ENCODE measurements around the gene SLC24A3. TPM values are rescaled to one million over a fixed set of nuclear protein-coding genes. Genes with fewer than 3 reads are reported as not detected.

The SLC24A3 gene
- total and polyA plus RNA-seq, 2 experiments from 2014 or later, result 0.81 to 2.5 TPM

DNA sequence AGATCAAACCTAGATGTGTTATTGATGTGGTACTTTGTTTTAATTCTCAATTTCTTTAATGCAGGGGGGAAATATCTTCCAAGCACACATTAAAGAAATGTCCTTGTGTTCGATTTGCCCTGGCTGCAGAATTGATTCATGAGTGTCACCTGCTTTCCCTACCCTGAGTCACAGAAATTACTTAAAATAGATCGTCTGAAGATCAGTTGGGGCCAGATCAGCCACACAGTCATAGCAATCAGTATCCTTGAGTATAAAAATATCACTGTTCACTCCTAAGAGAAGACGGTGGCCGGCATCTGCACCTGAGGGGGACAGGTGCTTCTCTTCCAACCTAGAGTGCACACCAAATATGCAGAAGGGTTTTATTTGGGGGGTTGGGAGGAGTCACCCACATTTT lies 430.4 kb downstream of the SLC24A3 start (continued):
- TF ChIP-seq, protein P1, sequence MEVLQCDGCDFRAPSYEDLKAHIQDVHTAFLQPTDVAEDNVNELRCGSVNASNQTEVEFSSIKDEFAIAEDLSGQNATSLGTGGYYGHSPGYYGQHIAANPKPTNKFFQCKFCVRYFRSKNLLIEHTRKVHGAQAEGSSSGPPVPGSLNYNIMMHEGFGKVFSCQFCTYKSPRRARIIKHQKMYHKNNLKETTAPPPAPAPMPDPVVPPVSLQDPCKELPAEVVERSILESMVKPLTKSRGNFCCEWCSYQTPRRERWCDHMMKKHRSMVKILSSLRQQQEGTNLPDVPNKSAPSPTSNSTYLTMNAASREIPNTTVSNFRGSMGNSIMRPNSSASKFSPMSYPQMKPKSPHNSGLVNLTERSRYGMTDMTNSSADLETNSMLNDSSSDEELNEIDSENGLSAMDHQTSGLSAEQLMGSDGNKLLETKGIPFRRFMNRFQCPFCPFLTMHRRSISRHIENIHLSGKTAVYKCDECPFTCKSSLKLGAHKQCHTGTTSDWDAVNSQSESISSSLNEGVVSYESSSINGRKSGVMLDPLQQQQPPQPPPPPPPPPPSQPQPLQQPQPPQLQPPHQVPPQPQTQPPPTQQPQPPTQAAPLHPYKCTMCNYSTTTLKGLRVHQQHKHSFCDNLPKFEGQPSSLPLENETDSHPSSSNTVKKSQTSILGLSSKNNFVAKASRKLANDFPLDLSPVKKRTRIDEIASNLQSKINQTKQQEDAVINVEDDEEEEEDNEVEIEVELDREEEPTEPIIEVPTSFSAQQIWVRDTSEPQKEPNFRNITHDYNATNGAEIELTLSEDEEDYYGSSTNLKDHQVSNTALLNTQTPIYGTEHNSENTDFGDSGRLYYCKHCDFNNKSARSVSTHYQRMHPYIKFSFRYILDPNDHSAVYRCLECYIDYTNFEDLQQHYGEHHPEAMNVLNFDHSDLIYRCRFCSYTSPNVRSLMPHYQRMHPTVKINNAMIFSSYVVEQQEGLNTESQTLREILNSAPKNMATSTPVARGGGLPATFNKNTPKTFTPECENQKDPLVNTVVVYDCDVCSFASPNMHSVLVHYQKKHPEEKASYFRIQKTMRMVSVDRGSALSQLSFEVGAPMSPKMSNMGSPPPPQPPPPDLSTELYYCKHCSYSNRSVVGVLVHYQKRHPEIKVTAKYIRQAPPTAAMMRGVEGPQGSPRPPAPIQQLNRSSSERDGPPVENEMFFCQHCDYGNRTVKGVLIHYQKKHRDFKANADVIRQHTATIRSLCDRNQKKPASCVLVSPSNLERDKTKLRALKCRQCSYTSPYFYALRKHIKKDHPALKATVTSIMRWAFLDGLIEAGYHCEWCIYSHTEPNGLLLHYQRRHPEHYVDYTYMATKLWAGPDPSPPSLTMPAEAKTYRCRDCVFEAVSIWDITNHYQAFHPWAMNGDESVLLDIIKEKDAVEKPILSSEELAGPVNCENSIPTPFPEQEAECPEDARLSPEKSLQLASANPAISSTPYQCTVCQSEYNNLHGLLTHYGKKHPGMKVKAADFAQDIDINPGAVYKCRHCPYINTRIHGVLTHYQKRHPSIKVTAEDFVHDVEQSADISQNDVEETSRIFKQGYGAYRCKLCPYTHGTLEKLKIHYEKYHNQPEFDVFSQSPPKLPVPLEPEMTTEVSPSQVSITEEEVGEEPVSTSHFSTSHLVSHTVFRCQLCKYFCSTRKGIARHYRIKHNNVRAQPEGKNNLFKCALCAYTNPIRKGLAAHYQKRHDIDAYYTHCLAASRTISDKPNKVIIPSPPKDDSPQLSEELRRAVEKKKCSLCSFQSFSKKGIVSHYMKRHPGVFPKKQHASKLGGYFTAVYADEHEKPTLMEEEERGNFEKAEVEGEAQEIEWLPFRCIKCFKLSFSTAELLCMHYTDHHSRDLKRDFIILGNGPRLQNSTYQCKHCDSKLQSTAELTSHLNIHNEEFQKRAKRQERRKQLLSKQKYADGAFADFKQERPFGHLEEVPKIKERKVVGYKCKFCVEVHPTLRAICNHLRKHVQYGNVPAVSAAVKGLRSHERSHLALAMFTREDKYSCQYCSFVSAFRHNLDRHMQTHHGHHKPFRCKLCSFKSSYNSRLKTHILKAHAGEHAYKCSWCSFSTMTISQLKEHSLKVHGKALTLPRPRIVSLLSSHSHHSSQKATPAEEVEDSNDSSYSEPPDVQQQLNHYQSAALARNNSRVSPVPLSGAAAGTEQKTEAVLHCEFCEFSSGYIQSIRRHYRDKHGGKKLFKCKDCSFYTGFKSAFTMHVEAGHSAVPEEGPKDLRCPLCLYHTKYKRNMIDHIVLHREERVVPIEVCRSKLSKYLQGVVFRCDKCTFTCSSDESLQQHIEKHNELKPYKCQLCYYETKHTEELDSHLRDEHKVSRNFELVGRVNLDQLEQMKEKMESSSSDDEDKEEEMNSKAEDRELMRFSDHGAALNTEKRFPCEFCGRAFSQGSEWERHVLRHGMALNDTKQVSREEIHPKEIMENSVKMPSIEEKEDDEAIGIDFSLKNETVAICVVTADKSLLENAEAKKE (CRISPR knock-in tag; IDR thresholded peaks at IDR 0.05), result no peak

DNA sequence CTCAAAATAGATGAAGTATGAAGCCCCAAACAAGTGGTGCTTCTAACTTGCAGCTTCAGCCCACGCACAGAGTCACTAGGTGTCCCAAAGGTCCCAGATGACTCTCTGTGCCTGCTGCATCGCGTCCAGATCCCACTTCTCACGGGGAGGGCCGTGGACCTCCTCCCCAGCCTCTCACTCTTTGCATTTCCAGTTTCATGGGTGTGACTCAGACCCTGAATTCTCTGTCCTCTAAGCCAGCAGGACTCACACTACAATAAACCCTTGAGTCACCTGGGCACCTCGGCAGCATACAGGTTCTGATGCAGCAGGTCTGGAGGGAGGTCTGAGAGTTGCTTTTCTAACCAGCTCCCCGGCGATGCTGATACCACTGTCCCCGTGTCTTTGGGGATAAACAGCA lies 431.6 kb downstream of the SLC24A3 start:
- H3K9me2 ChIP-seq (ENCODE audit: insufficient read depth), result no peaks in the 10 kb centered on the region
- TF ChIP-seq CREB1 (CRISPR knock-in tag; IDR thresholded peaks at IDR 0.05; ENCODE audit: low read depth) (no peak), EZH2 (IDR thresholded peaks at IDR 0.05; ENCODE audit: low read depth, unreplicated experiment) (no peak)
- TF ChIP-seq, protein P1 (CRISPR knock-in tag; IDR thresholded peaks at IDR 0.05), result no peak
- TF ChIP-seq, protein P2, sequence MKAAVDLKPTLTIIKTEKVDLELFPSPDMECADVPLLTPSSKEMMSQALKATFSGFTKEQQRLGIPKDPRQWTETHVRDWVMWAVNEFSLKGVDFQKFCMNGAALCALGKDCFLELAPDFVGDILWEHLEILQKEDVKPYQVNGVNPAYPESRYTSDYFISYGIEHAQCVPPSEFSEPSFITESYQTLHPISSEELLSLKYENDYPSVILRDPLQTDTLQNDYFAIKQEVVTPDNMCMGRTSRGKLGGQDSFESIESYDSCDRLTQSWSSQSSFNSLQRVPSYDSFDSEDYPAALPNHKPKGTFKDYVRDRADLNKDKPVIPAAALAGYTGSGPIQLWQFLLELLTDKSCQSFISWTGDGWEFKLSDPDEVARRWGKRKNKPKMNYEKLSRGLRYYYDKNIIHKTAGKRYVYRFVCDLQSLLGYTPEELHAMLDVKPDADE (IDR thresholded peaks at IDR 0.05), result no peak

More for the DNA sequence above, 431.6 kb downstream of the SLC24A3 start:
- no peaks in the 10 kb centered on the region for H3K4me1 ChIP-seq (ENCODE audit: insufficient read depth)
- ATAC-seq, result no peak
- H3K36me3 Mint-ChIP-seq (ENCODE audit: low read depth), result no peaks in the 10 kb centered on the region
- H3F3A ChIP-seq (replicated peaks; ENCODE audit: low read depth), result no peaks in the 10 kb centered on the region
- H3K36me3 ChIP-seq (ENCODE audit: insufficient read depth), result no peaks in the 10 kb centered on the region
- H3K4me1 Mint-ChIP-seq, result no peaks in the 10 kb centered on the region
- H3K4me3 Mint-ChIP-seq, result no peak overlapping the region
- no peaks in the 10 kb centered on the region for H3K27me3 ChIP-seq (ENCODE audit: insufficient read depth)
- no peak overlapping the region for H3K4me2 ChIP-seq
- DNase-seq (ENCODE audit: low spot score), result no peak
- no peak overlapping the region for H3K4me3 ChIP-seq
- H3K9me3 Mint-ChIP-seq, result no peaks in the 10 kb centered on the region; the same call in 1 of the 3 replicates
- H3K27ac Mint-ChIP-seq, result no peak overlapping the region
- H3K79me2 ChIP-seq (replicated peaks; ENCODE audit: insufficient read depth), result no peaks in the 10 kb centered on the region
- H4K20me1 ChIP-seq (replicated peaks; ENCODE audit: insufficient read depth), result no peaks in the 10 kb centered on the region
- peaks cover 2% of the 10 kb centered on the region for H3K27me3 Mint-ChIP-seq (ENCODE audit: insufficient read depth, low read depth, poor library complexity)
- no peak overlapping the region for H2AFZ ChIP-seq
- no peak overlapping the region for H3K27ac ChIP-seq (ENCODE audit: low read depth)
